22Rv1 (cell line): ENCODE results near the gene TMEM131.

Source experiments
- ZFX ChIP-seq: fragments of 450-650 bp; IDR thresholded peaks from 2 replicates; pipeline ENCODE4 v1.6.1; 2017; ENCODE audit warnings: antibody characterized with exemption, borderline replicate concordance
- TF ChIP-seq, protein P1 (sequence below): fragments of 450-650 bp; IDR thresholded peaks from 2 replicates; pipeline ENCODE4 v1.5.1; 2017; ENCODE audit warnings: mild to moderate bottlenecking

DNA sequence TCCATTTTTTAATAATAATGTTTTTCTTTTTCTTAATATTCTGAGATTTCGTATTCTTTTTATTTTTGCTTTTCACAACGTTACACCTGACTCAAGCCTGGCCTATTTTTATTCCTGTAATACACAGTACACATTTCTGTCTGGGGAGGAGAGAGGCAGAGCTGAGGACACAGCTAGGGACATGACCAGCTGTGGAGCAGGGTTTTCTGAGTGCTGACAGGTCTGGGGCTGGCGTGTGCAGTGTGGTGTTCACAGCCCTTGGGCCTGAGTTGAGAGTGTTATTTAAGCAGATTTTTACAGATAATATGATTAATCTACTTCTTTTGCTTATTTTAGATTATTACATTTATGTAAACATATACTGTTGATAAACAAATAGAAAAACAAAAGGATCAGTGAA is 226.4 kb downstream of the TMEM131 start:
- TF ChIP-seq, protein P1, sequence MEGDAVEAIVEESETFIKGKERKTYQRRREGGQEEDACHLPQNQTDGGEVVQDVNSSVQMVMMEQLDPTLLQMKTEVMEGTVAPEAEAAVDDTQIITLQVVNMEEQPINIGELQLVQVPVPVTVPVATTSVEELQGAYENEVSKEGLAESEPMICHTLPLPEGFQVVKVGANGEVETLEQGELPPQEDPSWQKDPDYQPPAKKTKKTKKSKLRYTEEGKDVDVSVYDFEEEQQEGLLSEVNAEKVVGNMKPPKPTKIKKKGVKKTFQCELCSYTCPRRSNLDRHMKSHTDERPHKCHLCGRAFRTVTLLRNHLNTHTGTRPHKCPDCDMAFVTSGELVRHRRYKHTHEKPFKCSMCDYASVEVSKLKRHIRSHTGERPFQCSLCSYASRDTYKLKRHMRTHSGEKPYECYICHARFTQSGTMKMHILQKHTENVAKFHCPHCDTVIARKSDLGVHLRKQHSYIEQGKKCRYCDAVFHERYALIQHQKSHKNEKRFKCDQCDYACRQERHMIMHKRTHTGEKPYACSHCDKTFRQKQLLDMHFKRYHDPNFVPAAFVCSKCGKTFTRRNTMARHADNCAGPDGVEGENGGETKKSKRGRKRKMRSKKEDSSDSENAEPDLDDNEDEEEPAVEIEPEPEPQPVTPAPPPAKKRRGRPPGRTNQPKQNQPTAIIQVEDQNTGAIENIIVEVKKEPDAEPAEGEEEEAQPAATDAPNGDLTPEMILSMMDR = no peak
- no peak for TF ChIP-seq ZFX
